Activated effector memory CD4-positive, alpha-beta T cell treated with Interleukin-2 at 50 U/mL for 16 hours (primary cell): ENCODE measurements around the gene PPAT.
"Not testable (repeated sequence)": the region's sequence is repeated elsewhere in the genome, so short reads cannot be mapped to it uniquely, and the experiment has no call there.

ENCODE experiments used
- DNase-seq: peaks from one replicate; pipeline ENCODE4 v3.0.0-alpha.2; 2020

Gene PPAT

GRCh38 chr4:56372774-56373173 lies 62.6 kb downstream of the PPAT start:
- no peak for DNase-seq

GRCh38 chr4:56371426-56372220 lies 63.8 kb downstream of the PPAT start:
- DNase-seq: no peak

GRCh38 chr4:56370377-56370776 lies 65.0 kb downstream of the PPAT start:
- DNase-seq: no peak

- DNase-seq: not testable (repeated sequence)
These were observed 72.4 kb downstream of the PPAT start for GRCh38 chr4:56362981-56363380.

- DNase-seq: no peak
These were observed 75.3 kb downstream of the PPAT start for GRCh38 chr4:56360071-56360470.

GRCh38 chr4:56356650-56357049 lies 78.8 kb downstream of the PPAT start:
- DNase-seq: no peak

GRCh38 chr4:56348576-56348975 lies 86.8 kb downstream of the PPAT start:
- no peak for DNase-seq

- DNase-seq: no peak
These were observed 90.0 kb downstream of the PPAT start for GRCh38 chr4:56345458-56345857.
